H1 (cell line): ENCODE data around the gene PIK3R6. TPM values are rescaled to one million over a fixed set of nuclear protein-coding genes. Genes with fewer than 3 reads are reported as not detected.
A peak's percentile ranks its signal among the peaks of the same experiment; 100 is the strongest.

Experiments used
- CTCF ChIA-PET: fragments of 300-600 bp; sonication (Branson Sonifier 250); formaldehyde crosslinking; loops from one replicate; lab custom pipeline; 2021; ENCODE audit not compliant: partially characterized antibody; lab: Charles Lee
- POLR2A ChIA-PET: fragments of 300-600 bp; sonication (Branson Sonifier 250); formaldehyde crosslinking; loops from one replicate; lab custom pipeline; 2021; ENCODE audit warnings: inconsistent platforms; ENCODE audit not compliant: partially characterized antibody; lab: Charles Lee
- DNase-seq, 2 experiments: peaks; one replicate each; pipeline versions ENCODE4 v3.0.0 to v3.0.0-alpha.2; 2010 to 2022; ENCODE audit warnings: low spot score in 2 of 2, low read depth in 1 of 2, mixed read lengths in 1 of 2
- FAIRE-seq: peaks from 2 replicates; lab custom pipeline; 2011; peaks lifted over from hg19 to GRCh38; lab: Jason Lieb, UNC
- H2AFZ ChIP-seq: 2 replicates; pipeline ENCODE4 v1.8.1; 2012; ENCODE audit warnings: low read length, inconsistent platforms
- H2AK5ac ChIP-seq: 2 replicates; pipeline ENCODE4 v1.6.1; 2013; ENCODE audit warnings: low read depth, low read length
- H2BK120ac ChIP-seq: replicated peaks from 2 replicates; pipeline ENCODE3; 2013; ENCODE audit warnings: low read depth, low read length, inconsistent platforms
- H2BK12ac ChIP-seq: 2 replicates; pipeline ENCODE4 v1.6.1; 2013; ENCODE audit warnings: low read depth, low read length
- H2BK15ac ChIP-seq: 2 replicates; pipeline ENCODE4 v1.6.1; 2013; ENCODE audit warnings: low read length
- H2BK20ac ChIP-seq: 2 replicates; pipeline ENCODE4 v1.6.1; 2013; ENCODE audit warnings: low read length
- H2BK5ac ChIP-seq: 2 replicates; pipeline ENCODE4 v1.6.1; 2013; ENCODE audit warnings: low read depth, low read length
- H3K14ac ChIP-seq: 2 replicates; pipeline ENCODE4 v1.6.1; 2013; ENCODE audit warnings: inconsistent platforms; ENCODE audit not compliant: insufficient read length
- H3K18ac ChIP-seq: 2 replicates; pipeline ENCODE4 v1.6.1; 2013; ENCODE audit warnings: low read length; ENCODE audit errors: extremely low read depth
- H3K23ac ChIP-seq: 2 replicates; pipeline ENCODE4 v1.6.1; 2013; ENCODE audit warnings: inconsistent platforms; ENCODE audit not compliant: insufficient read length
- H3K23me2 ChIP-seq: 2 replicates; pipeline ENCODE4 v1.6.1; 2013; ENCODE audit warnings: low read depth, low read length
- H3K27ac ChIP-seq: 2 replicates; pipeline ENCODE4 v1.6.1; 2011; ENCODE audit warnings: low read depth, low read length, inconsistent platforms
- H3K27me3 ChIP-seq, 4 experiments: replicated peaks in 1 of 4; 1 replicate in 1 of 4; 2 replicates in 3 of 4; pipeline versions ENCODE4 v1.6.1 to v1.8.1; 2011 to 2013; ENCODE audit warnings: low read length in 3 of 4, mild to moderate bottlenecking in 3 of 4, inconsistent platforms in 2 of 4, mixed read lengths in 2 of 4, moderate library complexity in 1 of 4; ENCODE audit not compliant: control insufficient read depth in 3 of 4, insufficient read depth in 3 of 4; ENCODE audit errors: extremely low read depth in 1 of 4
- H3K36me3 ChIP-seq, 4 experiments: 2 replicates each; pipeline versions ENCODE4 v1.6.1 to v1.8.1; 2011 to 2013; ENCODE audit warnings: mild to moderate bottlenecking in 4 of 4, low read length in 3 of 4, moderate library complexity in 2 of 4, control low read depth in 1 of 4, inconsistent platforms in 1 of 4; ENCODE audit not compliant: insufficient read depth in 4 of 4, control insufficient read depth in 2 of 4
- H3K4ac ChIP-seq: replicated peaks from 2 replicates; pipeline ENCODE3; 2013; ENCODE audit warnings: low read length, low read depth, mixed read lengths, inconsistent platforms; ENCODE audit not compliant: insufficient read length
- H3K4me1 ChIP-seq, 4 experiments: replicated peaks in 1 of 4; 1 replicate in 1 of 4; 2 replicates in 3 of 4; pipeline versions ENCODE4 v1.6.1 to v1.8.1; 2011 to 2013; ENCODE audit warnings: low read length in 3 of 4, inconsistent platforms in 2 of 4, mixed read lengths in 1 of 4; ENCODE audit not compliant: insufficient read depth in 4 of 4, control insufficient read depth in 3 of 4
- H3K4me2 ChIP-seq, 2 experiments: 2 replicates each; pipeline versions ENCODE4 v1.6.1 to v1.8.1; 2011 to 2013; ENCODE audit warnings: low read depth in 2 of 2, low read length in 2 of 2, control low read depth in 1 of 2, inconsistent platforms in 1 of 2, mild to moderate bottlenecking in 1 of 2; ENCODE audit not compliant: insufficient read depth in 1 of 2
- H3K4me3 ChIP-seq, 4 experiments: fragments of 200-600, 300-600 bp in 1 of 4; sonication (generic), shearing (Covaris generic), sonication (Bioruptor Twin) in 1 of 4; 2 replicates each; pipeline versions ENCODE4 v1.5.1 to v1.8.1; 2011 to 2016; ENCODE audit warnings: low read length in 4 of 4, low read depth in 3 of 4, control low read depth in 2 of 4, inconsistent platforms in 2 of 4, mild to moderate bottlenecking in 2 of 4, mixed read lengths in 1 of 4, moderate library complexity in 1 of 4; ENCODE audit not compliant: insufficient read depth in 2 of 4; ENCODE audit errors: extremely low read depth in 1 of 4
- H3K56ac ChIP-seq: replicated peaks from 2 replicates; pipeline ENCODE3; 2013; ENCODE audit warnings: low read depth, mild to moderate bottlenecking, mixed read lengths, low read length, inconsistent platforms; ENCODE audit not compliant: insufficient read length
- H3K79me1 ChIP-seq: 2 replicates; pipeline ENCODE4 v1.6.1; 2013; ENCODE audit warnings: low read depth, low read length, control low read depth
- H3K79me2 ChIP-seq, 2 experiments: 2 replicates each; pipeline versions ENCODE4 v1.6.1 to v1.8.1; 2012 to 2013; ENCODE audit warnings: low read length in 2 of 2, mild to moderate bottlenecking in 2 of 2, inconsistent platforms in 1 of 2; ENCODE audit not compliant: insufficient read depth in 2 of 2, control insufficient read depth in 1 of 2
- H3K9ac ChIP-seq, 4 experiments: replicated peaks in 1 of 4; 1 replicate in 1 of 4; 2 replicates in 3 of 4; pipeline versions ENCODE4 v1.6.1 to v1.8.1; 2011 to 2013; ENCODE audit warnings: low read depth in 3 of 4, low read length in 3 of 4, control low read depth in 2 of 4, mild to moderate bottlenecking in 2 of 4, moderate library complexity in 2 of 4, inconsistent platforms in 1 of 4; ENCODE audit errors: extremely low read depth in 1 of 4
- H3K9me3 ChIP-seq, 2 experiments: 2 replicates each; pipeline versions ENCODE4 v1.6.1 to v1.8.1; 2012 to 2013; ENCODE audit warnings: mild to moderate bottlenecking in 2 of 2, moderate library complexity in 2 of 2, control low read depth in 1 of 2, inconsistent platforms in 1 of 2, low read depth in 1 of 2, low read length in 1 of 2, mixed read lengths in 1 of 2; ENCODE audit not compliant: insufficient read depth in 2 of 2
- H4K20me1 ChIP-seq, 2 experiments: replicated peaks in 1 of 2; 2 replicates each; pipeline versions ENCODE3 to v1.8.1; 2011 to 2013; ENCODE audit warnings: inconsistent platforms in 2 of 2, low read length in 2 of 2, mild to moderate bottlenecking in 1 of 2; ENCODE audit not compliant: insufficient read depth in 2 of 2, control insufficient read depth in 1 of 2
- H4K5ac ChIP-seq: 2 replicates; pipeline ENCODE4 v1.6.1; 2013; ENCODE audit warnings: low read length, low read depth, mixed read lengths, inconsistent platforms; ENCODE audit not compliant: insufficient read length
- H4K8ac ChIP-seq: 2 replicates; pipeline ENCODE4 v1.8.0; 2013; ENCODE audit warnings: mild to moderate bottlenecking, moderate library complexity, low read length, inconsistent platforms; ENCODE audit not compliant: insufficient read depth; ENCODE audit errors: extremely low read depth
- H4K91ac ChIP-seq: replicated peaks from 2 replicates; pipeline ENCODE3; 2013; ENCODE audit warnings: low read length, mixed read lengths, inconsistent platforms; ENCODE audit not compliant: insufficient read length
- CEBPB ChIP-seq: IDR thresholded peaks from 2 replicates; pipeline ENCODE4 v1.6.1; 2012; ENCODE audit warnings: low read depth, low read length
- WGBS, 2 experiments: shearing (Covaris generic) in 1 of 2; methylation state at CpG; one replicate each; pipeline versions ENCODE4 v1.1.6 to v1.1.7; 2013 to 2015; ENCODE audit warnings: low lambda C conversion rate in 2 of 2, mixed read lengths in 2 of 2, inconsistent platforms in 1 of 2, low coverage in 1 of 2, missing lambda C conversion rate in 1 of 2; ENCODE audit not compliant: insufficient replicate concordance in 2 of 2, insufficient coverage in 1 of 2, insufficient read length in 1 of 2; ENCODE audit errors: extremely low coverage in 1 of 2, missing lambda C conversion rate in 1 of 2; 5-methylcytosine and 5-hydroxymethylcytosine counted together
- polyA plus RNA-seq, 7 experiments: library from polyadenylated mRNA; depleted of rRNA in 3 of 7; stranded (reverse) in 5 of 7; unstranded in 2 of 7; fragments of >200 nt in 5 of 7; fragments of 200-250 nt in 2 of 7; gene quantifications; 1 replicate in 5 of 7; 2 replicates in 1 of 7; 4 replicates in 1 of 7; pipeline versions ENCODE4 v1.2.1 to v1.2.3, GENCODE V29; 2011 to 2013; ENCODE audit warnings: missing spikeins in 2 of 7, mixed read lengths in 2 of 7
- total RNA-seq: library from RNA; stranded (reverse); fragmentation: NEBNext Ultra II Directional; extraction: Animal tissue kit (Norgen Biotek cat#: 25700); gene quantifications from 2 replicates; pipeline ENCODE4 v1.2.1, GENCODE V29; 2021

PIK3R6 gene
- total and polyA plus RNA-seq, 2 of the 8 experiments (the other 6 are each of a cell fraction or from before 2014, with no cell fraction given), result 0.24 to 1.2 TPM

- no peak overlapping the region for H4K91ac ChIP-seq
- H3K4me2 ChIP-seq, result no peak overlapping the region
- DNase-seq (peak in 1 of 2 experiments; percentile 17), FAIRE-seq (no peak)
- H2BK5ac ChIP-seq, result no peak overlapping the region
- no peak overlapping the region for H3K14ac ChIP-seq
- H3K9ac ChIP-seq, result no peak overlapping the region
- H2BK20ac ChIP-seq, result no peak overlapping the region
- H4K20me1 ChIP-seq, result no peaks in the 10 kb centered on the region
- no peaks in the 10 kb centered on the region for H3K79me1 ChIP-seq
- no peak overlapping the region for H3K56ac ChIP-seq
- no peaks in the 10 kb centered on the region for H3K79me2 ChIP-seq
- H3K27ac ChIP-seq, result no peak overlapping the region
- H3K23ac ChIP-seq, result no peak overlapping the region
- no peak overlapping the region for H2BK120ac ChIP-seq
- no peak overlapping the region for H2AK5ac ChIP-seq
- H2BK12ac ChIP-seq, result no peak overlapping the region
- H3K4ac ChIP-seq, result no peak overlapping the region
- H3K9me3 ChIP-seq, result peaks cover 0 to 6% of the 10 kb centered on the region in 2 experiments; a peak in 1 of 4 replicates
- H3K23me2 ChIP-seq, result no peaks in the 10 kb centered on the region
- TF ChIP-seq CEBPB, result no peak
- no peaks in the 10 kb centered on the region for H3K27me3 ChIP-seq
- POLR2A ChIA-PET, result no interaction called here
- H3K4me3 ChIP-seq, result no peak overlapping the region
- no peak overlapping the region for H4K8ac ChIP-seq
- H2BK15ac ChIP-seq, result no peak overlapping the region
- no peak overlapping the region for H4K5ac ChIP-seq
- no peaks in the 10 kb centered on the region for H3K36me3 ChIP-seq
- no peak overlapping the region for H3K18ac ChIP-seq
- CTCF ChIA-PET, result interaction anchor here (0.9 to 1.1 kb wide), 4 partner anchors 11 to 379 kb away, joined by 3 to 5 read pairs (median 3); no protein-coding TSS in a partner anchor
- H2AFZ ChIP-seq, result no peak overlapping the region
- 81% methylated on average over 8 of the region's 8 CpGs; no CpG with 5 or more reads in 1 of the 2 experiments for WGBS, 2 experiments
- no peaks in the 10 kb centered on the region for H3K4me1 ChIP-seq
Observed at GRCh38 chr17:8762012-8762411, 105.5 kb downstream of the PIK3R6 start.
